Activated B cell treated with CpG ODN at 0.5 μM for 24 hours (primary cell): ENCODE results near the gene ASCL2. TPM values are rescaled to one million over a fixed set of nuclear protein-coding genes. Genes with fewer than 3 reads are reported as not detected.
"Not testable (repeated sequence)": the region's sequence is repeated elsewhere in the genome, so short reads cannot be mapped to it uniquely, and the experiment has no call there.

Source experiments
- ATAC-seq: fragments of 200-7000 bp; cut with Tn5 transposase; one replicate; pipeline ENCODE4 v1.10.0; 2021; ENCODE audit warnings: low read depth, mild to moderate bottlenecking, moderate library complexity
- CTCF ChIA-PET: fragments of 350-600 bp; sonication (Branson Sonifier 250); formaldehyde crosslinking; loops from one replicate; lab custom pipeline; 2021; ENCODE audit warnings: antibody characterized with exemption; lab: Charles Lee
- POLR2A ChIA-PET: fragments of 350-600 bp; sonication (Branson Sonifier 250); formaldehyde crosslinking; loops from one replicate; lab custom pipeline; 2021; ENCODE audit warnings: antibody characterized with exemption; lab: Charles Lee
- DNase-seq: peaks from one replicate; pipeline ENCODE4 v3.0.0; 2022
- H3K27ac Mint-ChIP-seq: one replicate; pipeline ENCODE4 v1.8.0; 2020; ENCODE audit warnings: mixed read lengths
- H3K27me3 Mint-ChIP-seq: one replicate; pipeline ENCODE4 v1.8.0; 2021; ENCODE audit warnings: mixed read lengths
- H3K36me3 Mint-ChIP-seq: one replicate; pipeline ENCODE4 v1.8.0; 2021; ENCODE audit warnings: low read depth, mixed read lengths
- H3K4me1 Mint-ChIP-seq: one replicate; pipeline ENCODE4 v1.8.0; 2021; ENCODE audit warnings: mixed read lengths
- H3K4me3 Mint-ChIP-seq: one replicate; pipeline ENCODE4 v1.8.0; 2020; ENCODE audit warnings: mild to moderate bottlenecking, mixed read lengths
- H3K9me3 Mint-ChIP-seq: one replicate; pipeline ENCODE4 v1.8.0; 2020; ENCODE audit warnings: mixed read lengths
- CTCF ChIP-seq: fragments of 200-600 bp; IDR thresholded peaks from one replicate; pipeline ENCODE4 v1.8.0; 2022; ENCODE audit warnings: antibody characterized with exemption, mild to moderate bottlenecking
- intact Hi-C: fragments of 100-400 bp; cut with micrococcal nuclease; formaldehyde crosslinking; loops from one replicate; pipeline ENCODE4 v1.15.1; 2024
- total RNA-seq: library from RNA; stranded (reverse); gene quantifications from 2 replicates; pipeline ENCODE4 v1.2.3, GENCODE V29; 2022

The ASCL2 gene
- total RNA-seq, 1 donor from 2014 or later: 1.3 TPM

GRCh38 chr11:2287091-2287490 is 16.7 kb upstream of the ASCL2 start:
- H3K4me3 Mint-ChIP-seq: no peak overlapping the region
- DNase-seq (no peak), ATAC-seq (no peak)
- intact Hi-C loops: no loop called here
- no peak overlapping the region for H3K27ac Mint-ChIP-seq
- no peaks in the 10 kb centered on the region for H3K4me1 Mint-ChIP-seq
- peaks cover 11% of the 10 kb centered on the region for H3K9me3 Mint-ChIP-seq
- ChIA-PET CTCF (no interaction called here), POLR2A (no interaction called here)
- TF ChIP-seq CTCF: no peak
- peaks cover 2% of the 10 kb centered on the region for H3K36me3 Mint-ChIP-seq
- peaks cover 23% of the 10 kb centered on the region for H3K27me3 Mint-ChIP-seq

GRCh38 chr11:2286350-2286749 is 16.0 kb upstream of the ASCL2 start:
- intact Hi-C loops, POLR2A ChIA-PET, H3K27ac Mint-ChIP-seq, H3K36me3 Mint-ChIP-seq, H3K4me3 Mint-ChIP-seq, CTCF ChIA-PET, H3K4me1 Mint-ChIP-seq, ATAC-seq, DNase-seq: not testable (repeated sequence)
- peaks cover 23% of the 10 kb centered on the region for H3K27me3 Mint-ChIP-seq
- peaks cover 11% of the 10 kb centered on the region for H3K9me3 Mint-ChIP-seq

GRCh38 chr11:2280208-2280607 is 9.8 kb upstream of the ASCL2 start:
- ChIA-PET POLR2A (interaction anchor here (0.7 kb wide), 1 partner anchor 1504 kb away, joined by 4 read pairs; no protein-coding TSS in a partner anchor), CTCF (no interaction called here)
- intact Hi-C loops: no loop called here
- Mint-ChIP-seq H3K36me3 (peaks cover 11% of the 10 kb centered on the region), H3K4me1 (no peaks in the 10 kb centered on the region), H3K27ac (no peak overlapping the region), H3K4me3 (no peak overlapping the region), H3K27me3 (peaks cover 12% of the 10 kb centered on the region), H3K9me3 (peaks cover 22% of the 10 kb centered on the region)
- ATAC-seq: no peak
- TF ChIP-seq CTCF: no peak
- DNase-seq: no peak

GRCh38 chr11:2277933-2278523 is 7.6 kb upstream of the ASCL2 start:
- ChIA-PET CTCF (no interaction called here), POLR2A (no interaction called here)
- no peak for TF ChIP-seq CTCF
- peaks cover 17% of the 10 kb centered on the region for H3K9me3 Mint-ChIP-seq
- peaks cover 10% of the 10 kb centered on the region for H3K36me3 Mint-ChIP-seq
- H3K4me3 Mint-ChIP-seq: no peak overlapping the region
- no peaks in the 10 kb centered on the region for H3K4me1 Mint-ChIP-seq
- no peak overlapping the region for H3K27ac Mint-ChIP-seq
- DNase-seq (no peak), ATAC-seq (no peak)
- H3K27me3 Mint-ChIP-seq: peaks cover 10% of the 10 kb centered on the region
- intact Hi-C loops: no loop called here

GRCh38 chr11:2277008-2277346 is 6.6 kb upstream of the ASCL2 start:
- H3K27me3 Mint-ChIP-seq: peaks cover 10% of the 10 kb centered on the region
- TF ChIP-seq CTCF: no peak
- intact Hi-C loops: no loop called here
- H3K4me1 Mint-ChIP-seq: no peaks in the 10 kb centered on the region
- DNase-seq: no peak
- ChIA-PET CTCF (no interaction called here), POLR2A (no interaction called here)
- H3K4me3 Mint-ChIP-seq: no peak overlapping the region
- peaks cover 11% of the 10 kb centered on the region for H3K9me3 Mint-ChIP-seq
- H3K27ac Mint-ChIP-seq: no peak overlapping the region
- ATAC-seq: no peak
- H3K36me3 Mint-ChIP-seq: peaks cover 9% of the 10 kb centered on the region
